HUDEP-2 (cell line): ENCODE measurements around the gene FLNA.
A peak's percentile ranks its signal among the peaks of the same experiment; 100 is the strongest.
"Not testable (repeated sequence)": the region's sequence is repeated elsewhere in the genome, so short reads cannot be mapped to it uniquely, and the experiment has no call there.

Experiments
- DNase-seq, 76 experiments: peaks; one replicate each; lab custom pipeline; 2025; ENCODE audit not compliant: unreplicated experiment in 76 of 76; lab: John Stamatoyannopoulos, UW

FLNA gene

GRCh38 chrX:154374313-154375155, at the start of gene FLNA:
Gene FLNA (minus strand): TSS chrX:154374634. CDS start chrX:154371245, 3,389 bp downstream.
- DNase-seq: peak in 6 of 76 experiments; percentile 2 to 18 (median 7)

- DNase-seq: no peak
These were observed 45.9 kb upstream of the FLNA start for GRCh38 chrX:154420402-154420756.

DNA sequence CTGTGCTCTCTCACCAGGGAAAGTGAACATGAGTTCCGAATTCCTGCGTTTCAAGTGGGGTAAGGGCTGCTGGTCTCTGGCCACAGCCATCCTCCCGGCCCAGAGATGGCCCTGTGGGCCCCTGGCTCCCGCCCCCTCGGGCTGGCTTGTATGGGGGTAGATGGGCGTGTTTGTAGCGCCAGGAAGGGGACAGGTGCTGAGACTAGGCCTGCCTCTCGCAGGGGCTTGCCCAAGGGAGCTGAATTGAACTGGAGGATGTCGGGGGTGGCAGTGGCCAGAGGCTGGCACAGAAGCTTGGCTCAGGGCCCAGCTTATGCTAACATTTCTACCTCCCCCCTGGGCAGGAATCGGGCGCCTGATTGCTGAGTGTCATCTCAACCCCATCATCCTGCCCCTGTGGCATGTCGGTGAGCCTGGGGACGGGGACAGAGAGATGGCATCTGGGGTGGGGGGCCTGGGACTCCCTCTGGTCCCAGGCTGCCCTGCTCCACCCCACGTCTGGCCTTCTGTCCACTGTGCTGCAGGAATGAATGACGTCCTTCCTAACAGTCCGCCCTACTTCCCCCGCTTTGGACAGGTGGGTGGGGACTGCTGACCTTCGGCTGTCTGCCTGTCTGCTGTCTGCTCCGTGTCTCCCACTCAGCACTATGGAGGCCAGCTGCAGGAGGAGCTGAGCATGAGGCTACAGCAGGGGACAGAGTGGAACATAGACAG, 45.4 kb upstream of the FLNA start:
- no peak for DNase-seq

GRCh38 chrX:154419189-154419588, 44.8 kb upstream of the FLNA start:
- no peak for DNase-seq

GRCh38 chrX:154417157-154417556, 42.7 kb upstream of the FLNA start:
- DNase-seq: no peak

DNA sequence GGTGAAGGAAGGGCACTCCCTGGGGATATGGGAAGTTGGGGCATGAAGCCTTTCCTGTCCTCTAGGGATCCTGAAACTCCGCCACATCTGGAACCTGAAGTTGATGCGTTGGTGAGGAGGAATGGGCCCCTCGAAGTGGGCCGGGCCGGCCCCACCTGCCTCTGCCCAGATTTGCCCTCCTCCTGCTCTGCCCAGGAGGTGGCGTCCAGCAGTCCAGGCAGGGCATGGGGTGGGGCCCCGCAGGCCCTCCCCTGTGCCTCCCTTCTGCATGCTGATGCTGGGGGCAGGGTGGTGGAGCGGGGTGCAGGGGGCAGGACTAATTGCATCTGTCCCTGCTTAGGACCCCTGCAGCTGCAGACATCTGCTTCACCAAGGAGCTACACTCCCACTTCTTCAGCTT, 38.7 kb upstream of the FLNA start:
- no peak for DNase-seq

- DNase-seq: peak in 1 of 76 experiments; percentile 3
These were observed 38.0 kb upstream of the FLNA start for GRCh38 chrX:154412468-154412867.

DNA sequence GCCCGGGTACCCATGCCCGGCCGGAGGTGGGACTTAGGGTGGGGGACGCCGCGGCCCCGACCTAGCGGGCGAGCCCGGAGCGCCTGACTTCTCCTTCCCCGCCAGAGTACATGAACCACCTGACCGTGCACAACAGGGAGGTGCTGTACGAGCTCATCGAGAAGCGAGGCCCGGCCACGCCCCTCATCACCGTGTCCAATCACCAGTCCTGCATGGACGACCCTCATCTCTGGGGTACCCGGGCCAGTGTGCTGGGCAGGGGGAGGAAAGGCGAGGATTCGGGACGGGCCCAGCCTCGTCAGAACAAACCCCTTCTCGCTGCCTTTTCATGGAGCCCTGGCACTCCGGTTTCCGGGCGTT, 37.5 kb upstream of the FLNA start:
- peak in 40 of 76 experiments; percentile 2 to 51 (median 26) for DNase-seq

GRCh38 chrX:154409222-154409871, 34.9 kb upstream of the FLNA start, which contains the start of gene DNASE1L1:
Gene DNASE1L1 (minus strand): TSS chrX:154409254. CDS start chrX:154405568, 3,686 bp downstream.
- peak in 73 of 76 experiments; percentile 11 to 89 (median 71) for DNase-seq

GRCh38 chrX:154408659-154409221, 34.3 kb upstream of the FLNA start:
- DNase-seq: no peak

GRCh38 chrX:154404625-154405192, 30.3 kb upstream of the FLNA start:
- DNase-seq: no peak

- DNase-seq: no peak
These were observed 29.4 kb upstream of the FLNA start for GRCh38 chrX:154403858-154404257.

- DNase-seq: no peak
These were observed 28.8 kb upstream of the FLNA start for GRCh38 chrX:154403192-154403591.

DNA sequence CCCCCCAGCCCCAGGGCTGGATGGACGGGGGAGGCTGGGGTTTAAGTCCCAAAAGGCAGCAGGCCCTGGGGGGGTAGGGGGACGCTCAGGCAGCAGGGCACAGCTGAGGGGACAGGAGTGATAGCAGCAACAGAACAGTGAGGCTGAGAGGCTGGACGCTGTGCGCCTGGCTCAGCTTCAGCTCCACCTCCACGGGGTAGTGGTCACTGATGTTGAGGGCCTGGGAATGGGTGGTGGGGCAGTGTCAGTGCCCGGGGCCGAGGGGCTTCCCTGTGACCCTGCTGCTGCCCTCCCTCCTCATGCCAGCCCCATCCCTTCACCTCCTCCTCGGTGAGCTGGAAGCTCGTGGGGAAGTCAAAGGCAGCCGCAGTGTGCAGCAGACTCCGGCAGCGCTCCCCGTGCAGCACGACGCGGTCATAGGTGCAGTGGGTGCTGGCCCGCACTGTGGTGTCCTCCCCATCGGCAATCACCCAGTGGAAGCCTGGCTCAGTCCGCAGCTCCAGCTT, 28.2 kb upstream of the FLNA start:
- DNase-seq: no peak

DNA sequence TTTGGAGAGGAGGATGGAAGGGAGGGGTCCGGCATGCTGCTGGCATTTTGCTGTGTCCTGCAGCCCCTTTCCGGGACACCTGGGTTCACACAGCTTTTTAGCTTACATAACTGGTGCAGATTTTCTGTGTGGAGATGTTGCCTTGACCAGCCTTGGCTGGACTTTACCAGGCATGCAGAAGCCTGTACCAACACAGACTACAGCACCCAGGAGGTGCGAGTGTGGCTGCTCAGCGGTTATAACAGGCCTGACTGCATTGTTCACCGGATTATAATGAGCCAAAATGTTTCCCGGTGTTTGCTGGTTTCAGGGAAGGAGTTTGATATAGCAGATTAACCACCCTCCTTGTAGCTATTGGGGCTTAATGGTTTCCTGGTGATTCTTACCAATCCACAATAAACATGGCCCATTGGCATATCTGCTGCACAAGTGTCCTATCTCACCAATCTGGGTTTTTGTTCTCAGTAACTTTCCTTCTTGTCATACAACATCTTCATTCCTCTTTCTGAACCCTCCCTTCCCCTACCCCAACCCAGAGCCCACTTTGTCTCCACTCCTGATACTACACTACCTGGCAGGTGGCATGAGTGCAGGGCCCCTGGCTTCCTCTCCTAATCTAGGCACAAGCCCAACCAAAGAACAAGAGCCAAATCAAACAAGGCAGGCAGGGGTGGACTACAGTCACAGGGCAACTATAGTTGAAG, 27.6 kb upstream of the FLNA start:
- DNase-seq: peak in 1 of 76 experiments; percentile 2

- DNase-seq: peak in 17 of 76 experiments; percentile 1 to 41 (median 16)
These were observed 26.8 kb upstream of the FLNA start for GRCh38 chrX:154401045-154401799.

DNA sequence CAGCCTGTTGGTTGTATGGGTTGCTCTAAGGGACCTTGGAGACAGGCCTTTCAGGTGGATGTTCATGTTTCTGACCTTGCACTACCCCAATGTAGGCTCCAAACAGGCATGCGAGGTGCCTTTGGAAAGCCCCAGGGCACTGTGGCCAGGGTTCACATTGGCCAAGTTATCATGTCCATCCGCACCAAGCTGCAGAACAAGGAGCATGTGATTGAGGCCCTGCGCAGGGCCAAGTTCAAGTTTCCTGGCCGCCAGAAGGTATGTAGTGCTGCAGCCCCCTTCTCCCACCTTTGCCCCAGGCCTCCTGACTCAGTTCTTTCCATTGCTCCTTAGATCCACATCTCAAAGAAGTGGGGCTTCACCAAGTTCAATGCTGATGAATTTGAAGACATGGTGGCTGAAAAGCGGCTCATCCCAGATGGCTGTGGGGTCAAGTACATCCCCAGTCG, 26.0 kb upstream of the FLNA start:
- not testable (repeated sequence) for DNase-seq

DNA sequence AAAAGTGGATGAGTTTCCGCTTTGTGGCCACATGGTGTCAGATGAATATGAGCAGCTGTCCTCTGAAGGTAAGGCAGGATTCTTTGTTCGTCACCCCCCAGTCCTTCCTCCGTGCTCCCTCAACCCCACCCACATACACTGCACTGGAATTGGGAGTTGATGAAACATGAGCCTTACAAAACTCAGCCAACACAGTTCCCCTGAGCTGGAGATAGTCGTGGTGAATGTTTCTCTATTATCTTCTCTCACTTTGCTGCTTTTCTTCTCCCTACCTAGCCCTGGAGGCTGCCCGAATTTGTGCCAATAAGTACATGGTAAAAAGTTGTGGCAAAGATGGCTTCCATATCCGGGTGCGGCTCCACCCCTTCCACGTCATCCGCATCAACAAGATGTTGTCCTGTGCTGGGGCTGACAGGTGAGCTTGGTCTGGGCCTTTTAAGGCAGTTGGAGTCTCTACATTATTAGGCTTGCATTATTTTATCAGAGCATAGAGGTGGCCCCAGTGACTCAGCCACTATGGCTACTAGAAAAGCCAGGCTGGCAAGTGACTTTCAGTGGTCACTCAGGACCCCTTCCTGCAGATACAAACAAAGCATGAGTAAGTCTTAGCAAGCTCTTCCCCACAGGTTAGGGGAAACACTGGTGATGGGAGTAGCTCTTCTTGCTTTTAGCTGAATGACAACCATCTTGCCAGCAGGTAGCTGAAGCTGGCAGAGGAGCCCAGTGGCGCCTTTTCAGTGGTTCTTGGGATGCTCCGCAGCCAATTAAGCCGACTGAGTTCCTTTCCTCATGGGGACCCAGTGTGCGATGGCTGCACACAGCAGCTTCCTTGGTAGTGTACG, 25.3 kb upstream of the FLNA start:
- DNase-seq: peak in 1 of 76 experiments; percentile 4
